HepG2 (cell line): ENCODE measurements around the gene GTF3C5. TPM values are rescaled to one million over a fixed set of nuclear protein-coding genes. Genes with fewer than 3 reads are reported as not detected.

Experiments
- BRD4 ChIP-seq: sonication (generic); formaldehyde crosslinking; IDR thresholded peaks from 2 replicates; pipeline ENCODE4 v1.4.0; 2020; ENCODE audit warnings: missing genetic modification reagents
- EZH2 ChIP-seq: conservative IDR thresholded peaks from 2 replicates; pipeline ENCODE4 v1.6.1; 2012; ENCODE audit warnings: mild to moderate bottlenecking, low read depth, low read length, moderate library complexity
- FOSL2 ChIP-seq: sonication (generic); formaldehyde crosslinking; IDR thresholded peaks from 2 replicates; pipeline ENCODE4 v1.4.0; 2020; ENCODE audit warnings: missing genetic modification reagents
- FOXP1 ChIP-seq, 2 experiments: fragments of 450-650 bp in 1 of 2; IDR thresholded peaks; 2 replicates each; pipeline ENCODE4 v1.6.1; 2017 to 2018; ENCODE audit warnings: antibody characterized with exemption in 1 of 2
- HMG20B ChIP-seq: conservative IDR thresholded peaks from 2 replicates; pipeline ENCODE4 v1.6.1; 2016; ENCODE audit warnings: missing genetic modification reagents, missing compliant biosample characterization
- LCORL ChIP-seq, 2 experiments: fragments of 450-650 bp in 1 of 2; sonication (generic) in 1 of 2; formaldehyde crosslinking in 1 of 2; IDR thresholded peaks; 2 replicates each; pipeline versions ENCODE4 v1.5.0 to v1.6.1; 2017 to 2020; ENCODE audit warnings: antibody characterized with exemption in 1 of 2, missing genetic modification reagents in 1 of 2
- MEIS2 ChIP-seq: sonication (generic); formaldehyde crosslinking; IDR thresholded peaks from 2 replicates; pipeline ENCODE4 v1.9.0; 2021; ENCODE audit warnings: mild to moderate bottlenecking, missing genetic modification reagents
- PRPF4 ChIP-seq: fragments of 200-400 bp; formaldehyde crosslinking; IDR thresholded peaks from 2 replicates; pipeline ENCODE4 v1.6.1; 2016; ENCODE audit warnings: low read length, low read depth; ENCODE audit not compliant: poor library complexity, severe bottlenecking
- RCOR2 ChIP-seq: IDR thresholded peaks from 2 replicates; pipeline ENCODE4 v1.6.1; 2016; ENCODE audit warnings: missing biosample characterization, missing genetic modification reagents
- REL ChIP-seq: sonication (generic); formaldehyde crosslinking; conservative IDR thresholded peaks from 2 replicates; pipeline ENCODE4 v1.8.0; 2022; ENCODE audit warnings: mild to moderate bottlenecking, missing genetic modification reagents, moderate library complexity
- RFX3 ChIP-seq: IDR thresholded peaks from 2 replicates; pipeline ENCODE4 v1.6.1; 2016; ENCODE audit warnings: missing biosample characterization, missing genetic modification reagents
- TBX2 ChIP-seq: sonication (generic); formaldehyde crosslinking; IDR thresholded peaks from 2 replicates; pipeline ENCODE4 v1.5.0; 2020; ENCODE audit warnings: missing genetic modification reagents, mild to moderate bottlenecking, borderline replicate concordance
- XRCC5 ChIP-seq: fragments of 200-400 bp; formaldehyde crosslinking; optimal IDR thresholded peaks from 2 replicates; pipeline ENCODE3; 2017; ENCODE audit warnings: mild to moderate bottlenecking, low read length
- ZFP62 ChIP-seq: sonication (generic); formaldehyde crosslinking; IDR thresholded peaks from 2 replicates; pipeline ENCODE4 v1.4.0; 2020; ENCODE audit warnings: missing genetic modification reagents
- ZNF563 ChIP-seq: sonication (generic); formaldehyde crosslinking; IDR thresholded peaks from 2 replicates; pipeline ENCODE4 v1.8.0; 2022; ENCODE audit warnings: mild to moderate bottlenecking, moderate library complexity, missing genetic modification reagents
- ZNF607 ChIP-seq: sonication (generic); formaldehyde crosslinking; IDR thresholded peaks from 2 replicates; pipeline ENCODE4 v1.5.1; 2020; ENCODE audit warnings: missing genetic modification reagents, mild to moderate bottlenecking, borderline replicate concordance
- polyA plus RNA-seq, 8 experiments: library from polyadenylated mRNA; depleted of rRNA in 3 of 8; stranded (reverse) in 7 of 8; unstranded in 1 of 8; fragments of >200 nt; fragmentation: Illumina TruSeq in 4 of 8; extraction: Trizol in 4 of 8; gene quantifications; 2 replicates each; pipeline versions ENCODE4 v1.2.1 to v1.2.3, GENCODE V29; 2011 to 2016; ENCODE audit warnings: low read depth in 4 of 8, missing spikeins in 1 of 8, mixed read lengths in 1 of 8; ENCODE audit not compliant: insufficient read depth in 1 of 8
- total RNA-seq, 5 experiments: library from RNA; depleted of rRNA; stranded (reverse); fragments of >200 nt; fragmentation: Illumina TruSeq; extraction: Trizol; gene quantifications; 2 replicates each; pipeline ENCODE4 v1.2.3, GENCODE V29; 2016; ENCODE audit warnings: low read depth in 1 of 5
- TF ChIP-seq, protein P1 (sequence below): sonication (generic); formaldehyde crosslinking; IDR thresholded peaks from 2 replicates; pipeline ENCODE4 v1.5.1; 2020; ENCODE audit warnings: mild to moderate bottlenecking, missing genetic modification reagents, moderate library complexity

The GTF3C5 gene
- total and polyA plus RNA-seq, 2 of the 13 experiments (the other 11 are each of a cell fraction or from before 2014, with no cell fraction given) = 66.9 to 92.6 TPM

DNA sequence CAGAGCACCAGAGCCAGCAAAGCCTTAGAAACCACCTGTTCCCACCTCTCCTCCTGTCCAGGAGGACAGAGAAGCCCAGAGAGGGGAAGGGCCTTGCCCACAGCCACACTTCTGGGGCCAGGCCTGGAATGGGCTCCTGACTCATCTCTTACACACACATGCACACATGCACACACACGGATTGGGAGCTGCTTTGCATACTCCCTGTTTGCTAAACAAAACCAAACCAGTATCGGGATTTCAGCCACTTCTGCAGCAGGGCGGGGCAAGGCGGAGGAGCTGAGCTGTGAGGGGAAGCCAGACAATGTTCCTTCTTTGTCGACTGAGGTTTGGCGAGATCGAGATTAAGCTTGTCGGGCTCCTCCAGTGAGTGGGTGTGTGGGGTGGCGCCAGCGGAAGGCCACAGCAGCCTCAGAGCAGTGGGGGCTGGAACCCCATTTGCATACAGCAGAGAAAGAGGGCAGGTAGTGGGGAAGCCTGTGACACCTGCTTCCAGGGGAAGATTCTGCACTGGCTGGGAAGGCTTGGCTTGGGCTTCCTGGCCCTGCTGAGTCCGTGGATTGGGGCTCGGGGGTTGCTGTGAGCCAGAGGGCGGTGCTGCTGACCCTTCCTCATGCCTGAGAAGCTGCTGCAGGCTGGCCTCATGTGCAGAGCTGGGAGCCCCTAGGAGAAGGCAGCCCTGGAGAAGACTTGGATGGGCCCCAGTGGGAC lies 36.2 kb upstream of the GTF3C5 start (continued):
- TF ChIP-seq, protein P1, sequence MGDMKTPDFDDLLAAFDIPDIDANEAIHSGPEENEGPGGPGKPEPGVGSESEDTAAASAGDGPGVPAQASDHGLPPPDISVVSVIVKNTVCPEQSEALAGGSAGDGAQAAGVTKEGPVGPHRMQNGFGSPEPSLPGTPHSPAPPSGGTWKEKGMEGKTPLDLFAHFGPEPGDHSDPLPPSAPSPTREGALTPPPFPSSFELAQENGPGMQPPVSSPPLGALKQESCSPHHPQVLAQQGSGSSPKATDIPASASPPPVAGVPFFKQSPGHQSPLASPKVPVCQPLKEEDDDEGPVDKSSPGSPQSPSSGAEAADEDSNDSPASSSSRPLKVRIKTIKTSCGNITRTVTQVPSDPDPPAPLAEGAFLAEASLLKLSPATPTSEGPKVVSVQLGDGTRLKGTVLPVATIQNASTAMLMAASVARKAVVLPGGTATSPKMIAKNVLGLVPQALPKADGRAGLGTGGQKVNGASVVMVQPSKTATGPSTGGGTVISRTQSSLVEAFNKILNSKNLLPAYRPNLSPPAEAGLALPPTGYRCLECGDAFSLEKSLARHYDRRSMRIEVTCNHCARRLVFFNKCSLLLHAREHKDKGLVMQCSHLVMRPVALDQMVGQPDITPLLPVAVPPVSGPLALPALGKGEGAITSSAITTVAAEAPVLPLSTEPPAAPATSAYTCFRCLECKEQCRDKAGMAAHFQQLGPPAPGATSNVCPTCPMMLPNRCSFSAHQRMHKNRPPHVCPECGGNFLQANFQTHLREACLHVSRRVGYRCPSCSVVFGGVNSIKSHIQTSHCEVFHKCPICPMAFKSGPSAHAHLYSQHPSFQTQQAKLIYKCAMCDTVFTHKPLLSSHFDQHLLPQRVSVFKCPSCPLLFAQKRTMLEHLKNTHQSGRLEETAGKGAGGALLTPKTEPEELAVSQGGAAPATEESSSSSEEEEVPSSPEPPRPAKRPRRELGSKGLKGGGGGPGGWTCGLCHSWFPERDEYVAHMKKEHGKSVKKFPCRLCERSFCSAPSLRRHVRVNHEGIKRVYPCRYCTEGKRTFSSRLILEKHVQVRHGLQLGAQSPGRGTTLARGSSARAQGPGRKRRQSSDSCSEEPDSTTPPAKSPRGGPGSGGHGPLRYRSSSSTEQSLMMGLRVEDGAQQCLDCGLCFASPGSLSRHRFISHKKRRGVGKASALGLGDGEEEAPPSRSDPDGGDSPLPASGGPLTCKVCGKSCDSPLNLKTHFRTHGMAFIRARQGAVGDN (CRISPR knock-in tag) = peak; percentile 10; the same call in 1 of the 2 replicates
- no peak for TF ChIP-seq REL (CRISPR knock-in tag)
- no peak for TF ChIP-seq BRD4 (CRISPR knock-in tag)
- no peak for TF ChIP-seq FOXP1 (IDR thresholded peaks at IDR 0.05)
- TF ChIP-seq FOXP1 (CRISPR knock-in tag; IDR thresholded peaks at IDR 0.05) = no peak
- 0 out of 2 replicates have a peak, but pooled peaks have one; percentile 35 for TF ChIP-seq EZH2
- no peak for TF ChIP-seq RCOR2 (CRISPR knock-in tag)
- TF ChIP-seq PRPF4 = no peak
- no peak for TF ChIP-seq ZNF607 (CRISPR knock-in tag)
- TF ChIP-seq TBX2 (CRISPR knock-in tag) = no peak
- TF ChIP-seq XRCC5 = peak; percentile 16
- no peak for TF ChIP-seq LCORL (IDR thresholded peaks at IDR 0.05)
- 0 out of 2 replicates have a peak, but pooled peaks have one; percentile 9 for TF ChIP-seq LCORL (CRISPR knock-in tag; IDR thresholded peaks at IDR 0.05)
- no peak for TF ChIP-seq HMG20B (CRISPR knock-in tag)
- TF ChIP-seq ZFP62 (CRISPR knock-in tag) = no peak
- TF ChIP-seq RFX3 (CRISPR knock-in tag) = no peak
- no peak for TF ChIP-seq ZNF563 (CRISPR knock-in tag)
- TF ChIP-seq FOSL2 = peak; percentile 78
- no peak for TF ChIP-seq MEIS2 (CRISPR knock-in tag)
